Bronchial epithelial cell (primary cell): ENCODE measurements around the gene TNS3. TPM values are rescaled to one million over a fixed set of nuclear protein-coding genes. Genes with fewer than 3 reads are reported as not detected.

ENCODE experiments used
- DNase-seq: peaks from one replicate; pipeline ENCODE4 v3.0.0-alpha.2; 2010; ENCODE audit warnings: low read depth
- FAIRE-seq: peaks from 2 replicates; lab custom pipeline; 2011; peaks lifted over from hg19 to GRCh38; lab: Jason Lieb, UNC
- H3K27me3 ChIP-seq: 2 replicates; pipeline ENCODE4 v1.5.1; 2011; ENCODE audit warnings: low read length; ENCODE audit not compliant: control insufficient read depth, insufficient read depth
- H3K36me3 ChIP-seq: 2 replicates; pipeline ENCODE4 v1.5.1; 2011; ENCODE audit warnings: low read length; ENCODE audit not compliant: control insufficient read depth, insufficient read depth
- H3K4me3 ChIP-seq: 2 replicates; pipeline ENCODE4 v1.5.1; 2011; ENCODE audit warnings: mild to moderate bottlenecking, low read depth, low read length, control low read depth
- CTCF ChIP-seq: IDR thresholded peaks from 2 replicates; pipeline ENCODE4 v1.5.1; 2011; ENCODE audit warnings: mild to moderate bottlenecking, moderate library complexity, low read length, control low read depth, inconsistent platforms; ENCODE audit not compliant: insufficient read depth, severe bottlenecking
- total RNA-seq: library from RNA; depleted of rRNA; stranded (reverse); fragments of >200 nt; gene quantifications from 2 replicates; pipeline ENCODE4 v1.2.1, GENCODE V29; 2014

The TNS3 gene
- total RNA-seq, 1 donor from 2014 or later = 2.6 TPM

GRCh38 chr7:47277321-47277781 lies 304.6 kb downstream of the TNS3 start:
- H3K36me3 ChIP-seq = peaks cover 6% of the 10 kb centered on the region
- TF ChIP-seq CTCF = no peak
- no peak for FAIRE-seq
- no peaks in the 10 kb centered on the region for H3K27me3 ChIP-seq
- DNase-seq = no peak
- H3K4me3 ChIP-seq = no peak overlapping the region

GRCh38 chr7:47273974-47274766 lies 307.7 kb downstream of the TNS3 start:
- DNase-seq = no peak

GRCh38 chr7:47273088-47273487 lies 308.8 kb downstream of the TNS3 start:
- H3K36me3 ChIP-seq = no peaks in the 10 kb centered on the region
- FAIRE-seq (no peak), DNase-seq (no peak)
- H3K27me3 ChIP-seq = no peaks in the 10 kb centered on the region
- H3K4me3 ChIP-seq = no peak overlapping the region
- no peak for TF ChIP-seq CTCF

More at GRCh38 chr7:47273974-47274766, 307.7 kb downstream of the TNS3 start:
- Histone ChIP-seq H3K36me3 (peaks cover 2% of the 10 kb centered on the region), H3K4me3 (no peak overlapping the region), H3K27me3 (no peaks in the 10 kb centered on the region)
- no peak for FAIRE-seq
- no peak for TF ChIP-seq CTCF

GRCh38 chr7:47271749-47272148 lies 310.2 kb downstream of the TNS3 start:
- Histone ChIP-seq H3K27me3 (no peaks in the 10 kb centered on the region), H3K4me3 (no peak overlapping the region), H3K36me3 (no peaks in the 10 kb centered on the region)
- no peak for TF ChIP-seq CTCF
- DNase-seq = no peak
- no peak for FAIRE-seq

GRCh38 chr7:47268851-47269836 lies 312.8 kb downstream of the TNS3 start:
- no peak for FAIRE-seq
- no peak for DNase-seq
- no peak for TF ChIP-seq CTCF

More at GRCh38 chr7:47268851-47269836, 312.8 kb downstream of the TNS3 start:
- Histone ChIP-seq H3K36me3 (no peaks in the 10 kb centered on the region), H3K4me3 (no peak overlapping the region), H3K27me3 (no peaks in the 10 kb centered on the region)
